H7 (cell line): ENCODE data around the gene PGD. TPM values are rescaled to one million over a fixed set of nuclear protein-coding genes. Genes with fewer than 3 reads are reported as not detected.

Source experiments
- DNase-seq: peaks from one replicate; pipeline ENCODE4 v3.0.0; 2012
- H3K27me3 ChIP-seq: 2 replicates; pipeline ENCODE4 v1.6.0; 2011; ENCODE audit warnings: mild to moderate bottlenecking, low read length; ENCODE audit not compliant: control insufficient read depth, insufficient read depth
- H3K36me3 ChIP-seq: replicated peaks from 2 replicates; pipeline ENCODE4 v1.5.1; 2011; ENCODE audit warnings: low read length; ENCODE audit not compliant: control insufficient read depth, insufficient read depth
- H3K4me3 ChIP-seq: 2 replicates; pipeline ENCODE4 v1.5.1; 2011; ENCODE audit warnings: low read depth, mild to moderate bottlenecking, control low read depth, low read length, moderate library complexity; ENCODE audit not compliant: insufficient read depth
- total RNA-seq: library from RNA; depleted of rRNA; stranded (reverse); fragments of >200 nt; shearing (Covaris generic); gene quantifications from 2 replicates; pipeline ENCODE4 v1.2.3, GENCODE V29; 2014; rRNA removed

PGD gene
- total RNA-seq, 1 experiment from 2014 or later: 201 TPM

DNA sequence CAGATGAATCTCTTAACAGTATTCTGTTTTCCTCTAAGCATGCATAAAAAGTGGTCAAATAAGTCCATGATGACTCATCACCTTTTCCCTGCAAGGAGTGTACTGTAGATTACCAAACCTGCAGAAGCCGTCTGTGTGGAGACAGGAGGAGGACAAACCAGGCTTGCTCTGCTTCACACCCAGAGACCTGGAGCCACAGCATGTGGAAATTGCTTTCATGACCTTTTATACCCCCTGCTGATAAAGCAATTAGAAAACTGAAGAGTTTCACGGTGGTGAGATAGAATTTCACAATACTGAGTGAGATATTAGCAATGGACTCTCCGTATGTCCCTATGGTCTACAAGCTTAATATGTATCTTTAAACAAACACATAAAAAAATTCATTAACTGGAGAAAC is 60.3 kb downstream of the PGD start:
- Histone ChIP-seq H3K27me3 (no peaks in the 10 kb centered on the region), H3K36me3 (peaks cover 28% of the 10 kb centered on the region), H3K4me3 (no peak overlapping the region)
- DNase-seq: no peak

- Histone ChIP-seq H3K36me3 (peaks cover 50% of the 10 kb centered on the region), H3K4me3 (no peak overlapping the region), H3K27me3 (no peaks in the 10 kb centered on the region)
- no peak for DNase-seq
Observed at GRCh38 chr1:10467078-10467477, 68.2 kb downstream of the PGD start.

DNA sequence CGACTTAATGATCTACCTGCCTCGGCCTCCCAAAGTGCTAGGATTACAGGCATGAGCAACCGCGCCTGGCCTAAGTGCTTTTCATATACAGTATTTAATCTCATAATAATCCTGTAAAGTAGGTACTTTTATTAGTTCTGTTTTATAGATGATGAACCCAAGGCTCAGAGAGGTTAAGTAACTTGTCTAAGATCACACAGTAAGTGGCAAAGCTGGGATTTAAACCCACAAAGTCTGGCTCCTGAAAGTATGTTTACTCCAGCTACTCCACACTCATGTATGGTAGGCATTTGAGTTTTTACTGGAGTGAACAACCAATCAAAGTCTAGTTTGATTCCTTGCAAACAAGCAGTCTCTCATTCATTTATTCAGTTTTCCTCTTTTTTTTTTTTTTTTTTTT is 71.2 kb downstream of the PGD start:
- H3K27me3 ChIP-seq: no peaks in the 10 kb centered on the region
- peaks cover 29% of the 10 kb centered on the region for H3K36me3 ChIP-seq
- H3K4me3 ChIP-seq: no peak overlapping the region
- no peak for DNase-seq

Other genes with a start within 250 kb of the PGD start
- 32.1 and 44.8 TPM in 2 replicates for gene KIF1B, start 188.5 kb upstream of the PGD start, total RNA-seq
- 14.7 and 19.1 TPM in 2 replicates for gene CENPS, start 31.4 kb downstream of the PGD start, total RNA-seq
- gene CORT, start 51.0 kb downstream of the PGD start, total RNA-seq: 0.28 and 0.74 TPM in 2 replicates
- gene DFFA, start 73.5 kb downstream of the PGD start, total RNA-seq: 102 and 109 TPM in 2 replicates
- 58.5 and 59.5 TPM in 2 replicates for gene PEX14, start 75.9 kb downstream of the PGD start, total RNA-seq